Breast epithelium (tissue), 3 donors: Measurements from ENCODE around the gene ATP10B.

Experiments used
- CTCF ChIP-seq, 3 donors: fragments of 450-650 bp; IDR thresholded peaks; one replicate each; pipeline ENCODE4 v1.5.1; 2016 to 2017; ENCODE audit warnings: antibody characterized with exemption in 3 of 3, mild to moderate bottlenecking in 3 of 3, moderate library complexity in 3 of 3
- POLR2A ChIP-seq: fragments of 450-650 bp; IDR thresholded peaks from one replicate; pipeline ENCODE4 v1.6.1; 2016; ENCODE audit warnings: antibody characterized with exemption, mild to moderate bottlenecking, moderate library complexity
- POLR2AphosphoS5 ChIP-seq, 3 donors: sonication (generic); formaldehyde crosslinking; IDR thresholded peaks; one replicate each; pipeline ENCODE4 v1.6.1; 2017; ENCODE audit warnings: antibody characterized with exemption in 3 of 3

- TF ChIP-seq CTCF (IDR thresholded peaks at IDR 0.05) (no peak), POLR2A (no peak), POLR2AphosphoS5 (IDR thresholded peaks at IDR 0.05) (no peak)
Measured at GRCh38 chr5:160534125-160534524, 317.9 kb downstream of the ATP10B start.
